Embryonic facial prominence (tissue), 1 donor: Measurements from ENCODE around the gene GPRASP3.

ENCODE experiments used
- DNase-seq: peaks from one replicate; pipeline ENCODE4 v3.0.0-alpha.2; 2016; ENCODE audit errors: extremely low spot score

GPRASP3 gene

DNA sequence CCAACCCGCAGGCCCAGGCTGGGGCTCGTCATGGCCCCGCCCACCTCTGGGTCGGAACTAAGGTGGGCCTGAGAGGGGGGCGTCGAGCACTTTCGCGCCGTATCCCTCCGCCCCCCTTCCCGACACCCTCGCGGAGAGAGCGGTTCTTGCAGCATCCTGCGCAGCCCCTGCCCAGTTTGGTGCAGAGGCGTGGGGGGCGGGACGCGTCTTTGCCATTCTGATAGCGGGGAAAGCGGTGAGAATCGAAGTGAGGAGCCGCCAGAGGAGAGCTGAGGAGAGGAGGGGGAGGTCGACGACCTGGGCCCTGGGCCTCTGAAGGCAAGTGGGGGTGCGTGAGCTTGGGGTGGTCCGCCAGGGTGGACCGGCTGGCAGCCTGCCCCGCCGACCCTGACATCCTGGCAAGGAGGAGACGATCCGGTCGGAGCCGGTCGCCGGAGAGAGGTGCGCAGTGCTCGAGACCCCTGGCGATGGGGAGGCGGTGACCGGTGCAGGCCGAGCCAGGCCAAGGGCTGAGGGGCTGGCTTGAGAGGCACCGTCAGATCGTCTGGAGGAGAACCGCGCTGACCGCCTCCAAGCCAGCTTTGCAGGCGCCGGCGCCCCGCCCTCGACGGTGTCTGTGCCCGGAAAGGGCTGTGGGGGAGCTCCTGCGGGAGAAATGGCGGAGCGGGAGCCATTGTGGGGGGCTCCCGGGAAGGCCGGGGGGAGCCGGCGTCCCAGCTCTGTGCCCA is 25.5 kb downstream of the GPRASP3 start:
- no peak for DNase-seq

DNA sequence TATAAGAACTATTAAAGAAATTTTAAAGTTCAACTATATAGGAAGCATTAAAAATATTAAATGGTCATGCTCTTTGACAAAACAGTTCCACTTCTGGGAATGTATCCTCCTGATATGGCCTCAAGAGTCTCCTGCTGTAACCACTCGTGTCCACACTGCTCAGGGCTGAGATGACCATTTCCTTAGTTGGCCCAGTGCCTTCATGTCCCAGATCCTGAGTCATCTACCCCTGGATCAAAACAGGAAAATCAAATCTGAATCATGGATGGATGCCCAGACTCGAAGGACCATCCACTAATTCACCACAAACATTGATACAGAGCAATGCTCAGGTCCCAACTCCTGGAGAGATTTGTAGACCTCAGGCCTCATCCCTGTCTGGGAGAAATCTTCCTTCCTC is 44.7 kb downstream of the GPRASP3 start:
- no peak for DNase-seq

DNA sequence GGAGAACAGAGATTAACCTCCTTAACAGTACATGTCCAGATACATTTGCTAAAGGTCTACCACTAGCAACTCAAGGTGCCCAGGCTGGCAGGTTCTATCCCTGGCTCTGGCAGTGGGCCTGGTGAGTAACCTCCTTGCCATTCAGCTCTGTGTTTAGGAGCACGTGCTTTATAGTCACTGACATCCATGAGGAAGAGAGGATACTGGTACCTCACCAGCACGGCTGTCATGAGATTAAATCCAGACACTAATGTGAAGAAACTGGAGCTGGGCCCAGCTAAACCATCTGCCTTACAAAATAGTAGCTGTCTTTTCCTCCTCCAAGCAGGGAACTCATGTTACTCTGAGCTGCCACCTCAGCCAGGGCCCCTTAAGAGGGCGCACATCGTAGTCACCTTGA is 45.3 kb downstream of the GPRASP3 start:
- no peak for DNase-seq

DNA sequence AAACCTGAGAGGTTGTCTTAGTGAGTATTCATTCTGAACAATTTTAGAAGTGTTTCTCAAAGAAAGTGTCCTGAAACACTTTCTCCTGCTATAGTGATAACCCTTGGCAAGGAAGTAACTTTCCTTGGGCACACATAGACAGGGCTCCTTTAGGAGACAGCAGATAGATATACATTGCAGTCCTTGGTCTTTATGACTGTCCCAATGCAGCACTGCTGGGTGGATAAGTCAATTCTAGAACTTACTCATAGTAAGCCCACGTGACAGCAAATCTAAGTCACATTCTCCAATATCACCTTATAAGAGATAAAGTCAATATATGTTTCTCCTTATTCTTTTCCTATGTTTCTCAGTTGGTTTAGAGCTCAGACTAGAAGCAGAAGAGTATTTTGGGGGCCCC is 46.7 kb downstream of the GPRASP3 start:
- DNase-seq: no peak

DNA sequence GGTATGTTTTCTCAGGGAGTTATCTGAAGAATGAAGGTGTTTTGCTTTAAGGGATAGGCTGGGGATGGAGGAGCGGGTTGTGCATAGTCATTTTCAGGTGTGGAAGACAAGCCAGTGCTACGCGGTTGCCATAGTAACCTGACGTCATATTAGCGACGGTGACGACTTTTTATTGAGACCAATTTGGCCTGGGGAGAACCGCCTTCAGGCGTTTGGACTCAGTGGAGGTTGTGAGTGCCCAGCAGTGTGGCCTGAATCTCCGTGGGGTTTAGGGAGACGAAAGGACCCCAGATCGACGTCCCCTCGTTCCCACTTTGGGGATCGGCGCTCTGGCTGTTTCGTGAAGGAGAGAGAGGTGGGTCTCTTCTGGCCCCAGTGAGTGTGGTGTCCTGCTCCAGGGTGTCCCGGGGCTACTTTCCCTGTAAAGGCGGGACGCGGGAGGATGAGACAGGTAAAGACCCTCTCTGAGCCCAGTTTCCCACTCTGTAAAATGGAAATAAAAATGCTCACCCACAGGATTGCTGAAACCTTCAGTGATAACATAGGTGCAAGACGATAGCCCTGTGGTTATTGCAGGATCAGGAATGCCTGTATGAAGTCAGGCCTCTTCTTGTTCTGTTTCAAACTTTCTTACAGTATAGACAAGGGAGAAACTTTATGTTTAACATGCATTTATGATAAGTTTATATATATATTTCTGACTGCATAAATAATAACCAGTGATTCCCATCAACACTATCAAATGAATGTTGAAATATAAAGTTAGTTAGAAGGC is 48.6 kb downstream of the GPRASP3 start:
- DNase-seq: peak; percentile 70
